ENCODE data around the gene PLN.

GRCh38 chr6:118606268-118606667 lies 58.2 kb downstream of the PLN start:
- no peak for TF ChIP-seq CTCF (IDR thresholded peaks at IDR 0.05; ENCODE audit: low read depth, low read length, poor library complexity, severe bottlenecking)
- no peak for TF ChIP-seq EZH2phosphoT487 (IDR thresholded peaks at IDR 0.05; ENCODE audit: borderline replicate concordance, low read length)

Measured in DOHH2 (cell line).